ENCODE results near the gene NHERF1. TPM values are rescaled to one million over a fixed set of nuclear protein-coding genes. Genes with fewer than 3 reads are reported as not detected.

The NHERF1 gene
- total and polyA plus RNA-seq, 9 of the 15 experiments (the other 6 are each of a cell fraction or from before 2014, with no cell fraction given) = 11.4 to 79.9 (median 36.9) TPM

DNA sequence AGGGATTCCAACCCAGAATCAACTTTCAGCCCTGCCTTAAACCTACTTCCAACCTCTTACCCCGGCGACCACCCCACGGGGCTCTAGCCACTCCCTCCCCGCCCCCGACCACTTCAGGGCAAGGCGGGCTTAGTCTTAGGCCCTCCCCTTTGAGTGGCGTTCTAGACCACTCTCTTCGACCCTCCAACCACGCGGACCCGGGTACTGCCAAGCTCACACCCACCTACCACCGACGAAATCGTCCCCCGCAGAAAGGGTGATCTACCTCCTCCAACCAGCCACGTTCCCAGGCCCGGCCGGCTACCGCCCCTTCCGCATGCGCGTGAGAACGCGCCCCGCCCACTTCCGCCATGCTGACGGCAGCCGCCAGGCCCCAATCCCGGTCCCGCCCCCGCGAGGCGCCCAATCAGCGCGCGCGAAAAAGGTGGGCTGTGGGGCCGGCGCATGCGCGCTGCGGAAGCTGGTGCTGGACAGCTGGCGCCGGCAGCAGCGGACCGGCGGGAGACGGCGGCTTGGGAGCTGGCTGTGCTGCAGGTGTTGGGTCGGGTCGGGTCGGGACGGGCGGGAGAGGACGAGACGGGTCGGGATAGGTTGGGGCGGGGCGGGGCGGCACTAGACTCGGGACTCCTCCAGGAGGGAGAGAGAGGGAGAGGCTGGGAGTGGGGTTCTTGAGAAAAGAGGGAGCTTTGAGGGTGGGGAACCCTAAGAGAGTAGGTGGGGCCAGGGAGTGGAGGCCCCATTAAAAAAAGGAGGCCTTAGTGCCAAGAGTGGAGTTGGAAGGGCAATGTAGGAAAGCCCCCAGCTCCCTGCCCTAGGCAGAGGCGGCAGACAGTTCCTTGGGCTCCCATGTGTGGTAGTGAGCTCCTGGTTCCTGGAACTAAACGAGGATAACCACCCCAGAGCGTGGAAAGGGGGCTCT lies 27.9 kb downstream of the NHERF1 start, which contains the start of gene NAT9 (continued):
- TF ChIP-seq, protein P1, sequence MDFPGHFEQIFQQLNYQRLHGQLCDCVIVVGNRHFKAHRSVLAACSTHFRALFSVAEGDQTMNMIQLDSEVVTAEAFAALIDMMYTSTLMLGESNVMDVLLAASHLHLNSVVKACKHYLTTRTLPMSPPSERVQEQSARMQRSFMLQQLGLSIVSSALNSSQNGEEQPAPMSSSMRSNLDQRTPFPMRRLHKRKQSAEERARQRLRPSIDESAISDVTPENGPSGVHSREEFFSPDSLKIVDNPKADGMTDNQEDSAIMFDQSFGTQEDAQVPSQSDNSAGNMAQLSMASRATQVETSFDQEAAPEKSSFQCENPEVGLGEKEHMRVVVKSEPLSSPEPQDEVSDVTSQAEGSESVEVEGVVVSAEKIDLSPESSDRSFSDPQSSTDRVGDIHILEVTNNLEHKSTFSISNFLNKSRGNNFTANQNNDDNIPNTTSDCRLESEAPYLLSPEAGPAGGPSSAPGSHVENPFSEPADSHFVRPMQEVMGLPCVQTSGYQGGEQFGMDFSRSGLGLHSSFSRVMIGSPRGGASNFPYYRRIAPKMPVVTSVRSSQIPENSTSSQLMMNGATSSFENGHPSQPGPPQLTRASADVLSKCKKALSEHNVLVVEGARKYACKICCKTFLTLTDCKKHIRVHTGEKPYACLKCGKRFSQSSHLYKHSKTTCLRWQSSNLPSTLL (IDR thresholded peaks at IDR 0.05) = 0 out of 2 replicates have a peak, but pooled peaks have one; percentile 25
- TF ChIP-seq CHCHD3 (CRISPR knock-in tag; IDR thresholded peaks at IDR 0.05) (no peak), ZNF584 (CRISPR knock-in tag; IDR thresholded peaks at IDR 0.05; ENCODE audit: low read depth) (no peak), RFX7 (CRISPR knock-in tag; IDR thresholded peaks at IDR 0.05) (no peak), HCFC1 (IDR thresholded peaks at IDR 0.05; ENCODE audit: low read depth, low read length) (peak; percentile 72), ZNF239 (CRISPR knock-in tag; IDR thresholded peaks at IDR 0.05) (no peak), TGIF2 (CRISPR knock-in tag; IDR thresholded peaks at IDR 0.05) (no peak), YY1 (IDR thresholded peaks at IDR 0.05; ENCODE audit: borderline replicate concordance in 1 of 3, control insufficient read depth in 1 of 3, extremely low read depth in 1 of 3, insufficient read depth in 3 of 3, insufficient read length in 1 of 3, insufficient replicate concordance in 2 of 3, low read depth in 1 of 3, low read length in 2 of 3) (peak in 2 of 3 experiments; percentile 66 to 78), PHF20 (IDR thresholded peaks at IDR 0.05; ENCODE audit: partially characterized antibody) (peak; percentile 88), ZEB2 (IDR thresholded peaks at IDR 0.05) (no peak), STAT5A (IDR thresholded peaks at IDR 0.05; ENCODE audit: borderline replicate concordance, low read length) (no peak), SREBF1 (IDR thresholded peaks at IDR 0.05; ENCODE audit: borderline replicate concordance, low read depth, low read length) (0 out of 2 replicates have a peak, but pooled peaks have one; percentile 61), EHMT2 (IDR thresholded peaks at IDR 0.05) (no peak), MEIS2 (IDR thresholded peaks at IDR 0.05; ENCODE audit: partially characterized antibody) (peak; percentile 93), CREBBP (IDR thresholded peaks at IDR 0.05; ENCODE audit: low read depth, low read length) (no peak)
- TF ChIP-seq, protein P2, sequence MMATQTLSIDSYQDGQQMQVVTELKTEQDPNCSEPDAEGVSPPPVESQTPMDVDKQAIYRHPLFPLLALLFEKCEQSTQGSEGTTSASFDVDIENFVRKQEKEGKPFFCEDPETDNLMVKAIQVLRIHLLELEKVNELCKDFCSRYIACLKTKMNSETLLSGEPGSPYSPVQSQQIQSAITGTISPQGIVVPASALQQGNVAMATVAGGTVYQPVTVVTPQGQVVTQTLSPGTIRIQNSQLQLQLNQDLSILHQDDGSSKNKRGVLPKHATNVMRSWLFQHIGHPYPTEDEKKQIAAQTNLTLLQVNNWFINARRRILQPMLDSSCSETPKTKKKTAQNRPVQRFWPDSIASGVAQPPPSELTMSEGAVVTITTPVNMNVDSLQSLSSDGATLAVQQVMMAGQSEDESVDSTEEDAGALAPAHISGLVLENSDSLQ (IDR thresholded peaks at IDR 0.05) = 0 out of 2 replicates have a peak, but pooled peaks have one; percentile 38
- TF ChIP-seq, protein P3, sequence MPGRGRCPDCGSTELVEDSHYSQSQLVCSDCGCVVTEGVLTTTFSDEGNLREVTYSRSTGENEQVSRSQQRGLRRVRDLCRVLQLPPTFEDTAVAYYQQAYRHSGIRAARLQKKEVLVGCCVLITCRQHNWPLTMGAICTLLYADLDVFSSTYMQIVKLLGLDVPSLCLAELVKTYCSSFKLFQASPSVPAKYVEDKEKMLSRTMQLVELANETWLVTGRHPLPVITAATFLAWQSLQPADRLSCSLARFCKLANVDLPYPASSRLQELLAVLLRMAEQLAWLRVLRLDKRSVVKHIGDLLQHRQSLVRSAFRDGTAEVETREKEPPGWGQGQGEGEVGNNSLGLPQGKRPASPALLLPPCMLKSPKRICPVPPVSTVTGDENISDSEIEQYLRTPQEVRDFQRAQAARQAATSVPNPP (IDR thresholded peaks at IDR 0.05; ENCODE audit: borderline replicate concordance, insufficient read depth, insufficient read length) = no peak
- TF ChIP-seq, protein P4, sequence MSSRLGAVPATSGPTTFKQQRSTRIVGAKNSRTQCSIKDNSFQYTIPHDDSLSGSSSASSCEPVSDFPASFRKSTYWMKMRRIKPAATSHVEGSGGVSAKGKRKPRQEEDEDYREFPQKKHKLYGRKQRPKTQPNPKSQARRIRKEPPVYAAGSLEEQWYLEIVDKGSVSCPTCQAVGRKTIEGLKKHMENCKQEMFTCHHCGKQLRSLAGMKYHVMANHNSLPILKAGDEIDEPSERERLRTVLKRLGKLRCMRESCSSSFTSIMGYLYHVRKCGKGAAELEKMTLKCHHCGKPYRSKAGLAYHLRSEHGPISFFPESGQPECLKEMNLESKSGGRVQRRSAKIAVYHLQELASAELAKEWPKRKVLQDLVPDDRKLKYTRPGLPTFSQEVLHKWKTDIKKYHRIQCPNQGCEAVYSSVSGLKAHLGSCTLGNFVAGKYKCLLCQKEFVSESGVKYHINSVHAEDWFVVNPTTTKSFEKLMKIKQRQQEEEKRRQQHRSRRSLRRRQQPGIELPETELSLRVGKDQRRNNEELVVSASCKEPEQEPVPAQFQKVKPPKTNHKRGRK (tag; IDR thresholded peaks at IDR 0.05) = no peak
- TF ChIP-seq, protein P5, sequence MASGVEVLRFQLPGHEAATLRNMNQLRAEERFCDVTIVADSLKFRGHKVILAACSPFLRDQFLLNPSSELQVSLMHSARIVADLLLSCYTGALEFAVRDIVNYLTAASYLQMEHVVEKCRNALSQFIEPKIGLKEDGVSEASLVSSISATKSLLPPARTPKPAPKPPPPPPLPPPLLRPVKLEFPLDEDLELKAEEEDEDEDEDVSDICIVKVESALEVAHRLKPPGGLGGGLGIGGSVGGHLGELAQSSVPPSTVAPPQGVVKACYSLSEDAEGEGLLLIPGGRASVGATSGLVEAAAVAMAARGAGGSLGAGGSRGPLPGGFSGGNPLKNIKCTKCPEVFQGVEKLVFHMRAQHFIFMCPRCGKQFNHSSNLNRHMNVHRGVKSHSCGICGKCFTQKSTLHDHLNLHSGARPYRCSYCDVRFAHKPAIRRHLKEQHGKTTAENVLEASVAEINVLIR (CRISPR knock-in tag; IDR thresholded peaks at IDR 0.05) = peak; percentile 24; the same call in 1 of the 2 replicates
